Activated T-cell treated with anti-CD3 and anti-CD28 coated beads for 4 hours (primary cell): Measurements from ENCODE around the gene ZDHHC18.
"Not testable (repeated sequence)": the region's sequence is repeated elsewhere in the genome, so short reads cannot be mapped to it uniquely, and the experiment has no call there.

Experiments
- DNase-seq: peaks from one replicate; pipeline ENCODE4 v3.0.0-alpha.2; 2020

ZDHHC18 gene

DNA sequence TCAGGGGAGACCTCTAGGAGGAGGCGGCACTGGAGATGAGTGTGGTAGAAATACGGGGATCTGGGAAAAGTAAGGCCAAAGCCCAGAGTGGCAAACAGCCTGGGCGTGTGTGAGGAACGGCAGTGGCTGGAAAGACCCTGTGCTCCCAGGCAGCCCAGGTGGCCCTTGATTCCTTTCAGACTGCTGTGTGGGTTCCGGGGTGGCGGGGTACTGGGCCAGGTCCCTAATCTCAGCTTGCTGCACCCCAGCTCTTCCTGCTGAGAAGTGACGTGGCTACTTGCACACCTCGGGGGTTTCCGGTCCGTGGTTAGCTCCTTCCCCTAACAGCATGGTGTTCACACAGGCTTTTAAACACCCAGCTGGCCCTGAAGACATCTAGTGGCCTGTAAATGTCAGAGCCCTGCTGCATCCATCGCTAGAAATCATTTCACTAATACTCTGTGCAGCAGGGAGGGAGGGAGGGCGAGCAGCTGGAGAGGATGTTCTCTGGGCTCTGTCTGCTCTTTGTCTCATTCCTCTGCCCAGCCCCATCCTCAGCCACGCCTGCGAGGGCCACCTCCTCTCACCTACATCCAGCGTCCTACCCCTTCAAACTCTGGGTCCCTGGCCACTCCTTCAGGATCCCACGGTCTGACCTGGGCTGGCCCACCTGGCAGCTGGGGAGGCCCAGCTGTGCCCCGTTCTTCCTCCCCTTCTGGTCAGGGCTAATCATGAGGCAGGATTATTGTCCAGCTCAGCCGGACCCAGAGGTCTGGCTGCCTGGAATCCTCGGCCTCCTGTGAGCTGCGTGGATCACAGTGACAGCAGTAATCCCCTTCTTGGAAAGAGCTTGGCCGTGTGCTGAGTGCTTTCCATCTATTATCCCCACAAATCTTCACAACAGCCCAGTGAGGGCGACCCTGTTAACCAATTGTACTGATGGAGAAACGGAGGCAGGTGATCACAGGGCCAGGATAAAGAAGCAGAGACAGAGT, 7.2 kb downstream of the ZDHHC18 start:
- peak; percentile 76 for DNase-seq

GRCh38 chr1:26837665-26838064, 11.2 kb downstream of the ZDHHC18 start:
- DNase-seq, result not testable (repeated sequence)

DNA sequence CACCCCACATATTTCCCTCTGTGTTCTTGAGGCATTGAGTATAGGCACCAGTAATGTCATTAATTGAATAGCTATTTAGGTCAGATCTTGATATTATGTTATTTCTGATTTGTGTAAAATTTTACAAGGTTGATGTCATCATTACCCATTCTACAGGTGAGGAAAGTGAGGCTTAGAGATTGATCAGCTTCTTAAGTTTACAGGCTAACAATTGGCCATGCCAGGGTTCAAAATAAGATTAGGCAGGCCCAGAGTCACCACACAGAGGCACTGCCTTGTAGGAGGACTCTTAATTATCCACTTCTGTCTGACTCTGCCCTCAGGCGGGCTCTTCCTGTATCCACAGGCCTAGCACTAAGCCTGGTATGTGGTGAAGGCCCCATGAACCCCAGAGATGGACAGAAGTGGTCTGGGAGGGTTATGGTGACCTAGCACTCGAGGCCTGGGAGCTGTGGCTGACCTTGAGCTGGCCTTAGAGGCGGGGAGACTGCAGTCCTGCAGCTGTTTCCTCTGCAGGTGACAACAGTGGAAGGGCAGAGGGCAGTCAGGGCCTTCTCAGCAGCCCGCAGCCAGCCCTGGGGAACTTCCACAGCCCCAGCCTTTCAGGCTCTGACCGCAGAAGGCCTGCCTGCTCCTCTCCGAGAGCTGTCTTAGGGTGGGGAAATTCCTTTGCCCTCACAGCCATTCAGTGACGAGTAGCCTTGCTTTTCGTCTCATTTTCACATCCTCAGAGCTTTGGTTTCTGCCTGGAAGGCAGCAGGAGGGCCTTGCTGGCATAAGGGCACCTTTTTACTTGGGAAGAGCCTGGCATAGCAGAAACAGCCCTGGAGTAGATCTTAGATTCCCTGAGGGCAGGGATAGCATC, 12.2 kb downstream of the ZDHHC18 start:
- peak; percentile 22 for DNase-seq

- DNase-seq, result no peak
These were observed 12.8 kb downstream of the ZDHHC18 start for GRCh38 chr1:26839339-26839722.

DNA sequence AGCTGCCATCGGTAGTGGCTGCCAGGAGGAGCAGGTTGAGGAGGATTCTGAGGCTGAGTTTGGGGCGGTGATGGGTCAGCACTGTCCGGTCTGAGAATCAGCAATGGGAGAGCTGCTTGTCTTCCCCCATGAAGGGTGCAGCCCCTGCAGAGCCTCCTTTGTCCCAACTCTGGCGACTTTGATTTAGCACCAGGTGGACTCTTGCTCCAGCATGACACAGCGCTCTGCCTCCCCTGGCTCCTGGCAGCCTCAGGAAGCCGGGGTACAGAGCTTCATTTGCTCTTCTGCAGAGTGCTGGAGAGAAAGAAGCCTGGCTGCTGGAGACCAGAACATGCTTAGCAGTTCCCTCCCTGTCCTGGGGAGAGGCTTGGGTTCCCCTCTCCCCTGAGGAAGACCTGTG, 13.3 kb downstream of the ZDHHC18 start:
- DNase-seq, result no peak

DNA sequence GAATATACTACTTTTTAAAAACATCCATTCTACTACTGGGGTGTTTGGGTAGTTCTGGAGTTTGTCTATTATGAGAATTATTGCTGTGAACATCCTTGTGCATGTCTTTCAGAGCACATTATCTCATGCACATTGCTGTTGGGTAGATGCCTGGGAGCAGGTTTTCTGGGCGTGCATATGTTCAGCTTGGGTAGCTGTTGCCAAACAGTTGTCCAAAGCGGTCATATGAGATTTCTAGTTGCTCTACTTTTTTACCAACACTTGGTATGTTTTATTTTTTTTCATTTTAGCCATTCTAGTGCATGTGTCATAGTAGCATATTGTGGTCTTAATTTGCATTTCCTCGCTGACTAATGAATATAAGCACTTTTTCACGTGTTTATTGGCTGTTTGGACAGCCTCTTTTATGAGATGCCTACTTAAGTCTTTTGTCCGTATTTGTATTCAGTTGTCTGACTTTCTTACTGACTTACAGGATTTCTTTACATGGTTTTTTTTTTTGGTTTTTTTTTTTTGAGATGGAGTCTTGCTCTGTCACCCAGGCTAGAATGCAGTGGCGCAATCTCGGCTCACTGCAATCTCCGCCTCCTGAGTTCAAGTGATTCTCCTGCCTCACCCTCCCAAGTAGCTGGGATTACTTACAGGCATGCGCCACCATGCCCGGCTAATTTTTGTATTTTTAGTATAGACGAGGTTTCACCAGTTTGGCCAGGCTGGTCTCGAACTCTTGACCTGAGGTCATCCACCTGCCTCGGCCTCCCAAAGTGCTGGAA, 18.1 kb downstream of the ZDHHC18 start:
- no peak for DNase-seq

- DNase-seq, result not testable (repeated sequence)
These were observed 21.3 kb downstream of the ZDHHC18 start for GRCh38 chr1:26847826-26848225.

GRCh38 chr1:26848499-26848898, 22.0 kb downstream of the ZDHHC18 start:
- DNase-seq, result no peak

DNA sequence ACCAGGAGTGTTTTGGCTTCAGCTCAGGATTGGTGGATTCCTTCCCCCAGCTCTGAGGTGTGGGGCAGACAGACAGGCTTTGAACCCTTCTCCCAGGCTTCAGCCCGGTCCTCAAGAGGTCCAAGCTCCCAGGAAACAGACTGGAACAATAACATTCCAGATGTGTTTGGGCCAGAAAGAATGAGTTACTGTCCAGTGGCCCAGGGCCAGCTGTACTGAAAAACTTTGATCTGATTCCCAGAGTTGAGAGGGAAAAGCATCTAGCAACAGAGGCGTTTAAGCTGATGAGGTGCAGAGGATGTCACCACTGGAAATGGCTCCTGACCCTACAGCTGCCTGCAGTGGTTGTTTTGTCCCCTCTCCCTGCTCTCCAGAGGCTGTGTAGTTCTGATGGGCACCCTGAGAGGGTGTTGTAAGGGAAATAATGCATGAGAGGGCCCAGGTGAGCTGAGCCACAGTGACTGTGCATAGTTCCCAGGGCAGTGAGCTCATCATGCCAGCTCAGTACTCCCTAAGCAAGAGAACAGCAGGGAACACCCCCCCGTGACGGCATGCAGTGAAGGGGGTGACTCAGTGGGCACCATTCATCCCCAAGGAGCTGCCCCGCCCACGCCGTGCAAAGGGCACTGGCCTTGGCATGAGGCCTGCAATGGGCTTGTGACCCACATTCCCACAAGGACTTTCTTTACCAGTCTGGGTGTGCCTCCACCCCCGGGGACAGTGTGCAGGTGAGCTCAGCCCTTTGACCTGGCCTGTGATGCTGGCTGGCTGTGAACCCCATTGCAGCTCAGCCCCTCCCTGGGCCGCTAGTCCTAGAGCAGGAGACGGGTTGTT, 22.7 kb downstream of the ZDHHC18 start:
- DNase-seq, result no peak

DNA sequence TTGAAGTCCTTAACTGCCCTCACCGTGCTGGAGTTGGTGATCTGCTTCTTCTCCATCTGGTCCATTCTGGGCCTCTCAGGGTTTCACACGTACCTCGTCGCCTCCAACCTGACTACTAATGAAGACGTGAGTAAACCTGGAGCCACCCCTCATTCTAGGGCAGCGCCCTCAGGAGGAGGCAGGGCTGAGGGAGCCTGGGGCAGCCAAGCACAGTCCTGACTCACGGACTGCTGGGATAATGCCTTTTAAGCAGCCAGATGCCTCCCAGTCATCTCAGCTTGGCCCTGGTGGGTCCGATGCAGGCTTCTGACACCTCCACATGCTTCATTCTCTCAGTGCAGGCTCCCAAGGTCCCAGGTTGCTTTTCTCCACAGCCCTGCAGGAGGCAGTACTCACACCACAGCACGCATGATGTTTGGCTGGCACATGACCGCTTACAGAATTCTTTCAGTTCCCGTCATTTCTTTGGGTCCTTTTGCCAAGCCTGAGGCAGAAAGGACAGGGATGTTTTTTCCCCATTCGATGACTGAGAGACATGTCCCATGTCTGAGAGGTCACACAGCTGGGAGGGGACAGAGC, 24.7 kb downstream of the ZDHHC18 start:
- no peak for DNase-seq

- DNase-seq, result no peak
These were observed 26.2 kb downstream of the ZDHHC18 start for GRCh38 chr1:26852701-26853100.

DNA sequence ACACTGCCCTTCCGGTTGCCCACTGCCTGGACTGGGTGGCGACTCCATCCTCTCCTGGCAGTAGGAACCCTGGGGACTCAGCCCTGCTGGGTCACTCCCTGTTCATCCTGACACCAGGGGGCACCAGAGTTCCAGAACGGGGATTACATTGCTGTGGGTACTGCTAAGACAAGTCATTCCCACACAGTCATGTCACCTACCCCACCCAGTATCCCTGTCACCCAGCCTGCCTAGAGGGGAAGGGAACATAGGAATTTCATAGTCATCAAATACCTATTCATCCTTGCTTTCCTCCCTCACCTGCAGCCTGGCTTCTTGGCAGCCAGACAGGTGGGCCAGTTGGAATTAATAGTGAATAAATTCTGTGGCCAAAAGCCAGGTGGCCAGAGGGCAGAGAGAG, 26.7 kb downstream of the ZDHHC18 start:
- DNase-seq, result peak; percentile 86

GRCh38 chr1:26853600-26853999, 27.1 kb downstream of the ZDHHC18 start:
- DNase-seq, result no peak

GRCh38 chr1:26854906-26855305, 28.4 kb downstream of the ZDHHC18 start:
- DNase-seq, result no peak

GRCh38 chr1:26855636-26856035, 29.1 kb downstream of the ZDHHC18 start:
- no peak for DNase-seq

DNA sequence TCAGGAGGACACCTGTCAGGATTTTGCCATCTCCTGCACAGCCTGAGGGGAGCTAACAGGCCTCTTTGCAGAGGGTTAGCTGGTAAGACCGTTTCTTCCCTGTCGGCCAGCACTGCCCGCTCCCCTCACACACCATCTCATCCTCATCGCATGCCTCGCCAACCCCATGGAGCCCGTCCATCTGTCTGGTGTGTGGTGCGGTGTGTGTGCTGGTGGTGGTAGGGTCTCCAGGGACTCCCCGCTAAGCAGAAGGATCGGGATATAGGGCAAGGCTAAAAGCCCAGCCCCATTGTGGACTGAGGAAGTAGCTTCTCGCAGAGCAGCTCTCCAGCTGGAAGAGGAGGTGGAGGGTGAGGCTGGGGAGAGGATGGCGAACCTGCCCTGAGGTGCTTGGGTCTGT, 29.7 kb downstream of the ZDHHC18 start:
- no peak for DNase-seq

DNA sequence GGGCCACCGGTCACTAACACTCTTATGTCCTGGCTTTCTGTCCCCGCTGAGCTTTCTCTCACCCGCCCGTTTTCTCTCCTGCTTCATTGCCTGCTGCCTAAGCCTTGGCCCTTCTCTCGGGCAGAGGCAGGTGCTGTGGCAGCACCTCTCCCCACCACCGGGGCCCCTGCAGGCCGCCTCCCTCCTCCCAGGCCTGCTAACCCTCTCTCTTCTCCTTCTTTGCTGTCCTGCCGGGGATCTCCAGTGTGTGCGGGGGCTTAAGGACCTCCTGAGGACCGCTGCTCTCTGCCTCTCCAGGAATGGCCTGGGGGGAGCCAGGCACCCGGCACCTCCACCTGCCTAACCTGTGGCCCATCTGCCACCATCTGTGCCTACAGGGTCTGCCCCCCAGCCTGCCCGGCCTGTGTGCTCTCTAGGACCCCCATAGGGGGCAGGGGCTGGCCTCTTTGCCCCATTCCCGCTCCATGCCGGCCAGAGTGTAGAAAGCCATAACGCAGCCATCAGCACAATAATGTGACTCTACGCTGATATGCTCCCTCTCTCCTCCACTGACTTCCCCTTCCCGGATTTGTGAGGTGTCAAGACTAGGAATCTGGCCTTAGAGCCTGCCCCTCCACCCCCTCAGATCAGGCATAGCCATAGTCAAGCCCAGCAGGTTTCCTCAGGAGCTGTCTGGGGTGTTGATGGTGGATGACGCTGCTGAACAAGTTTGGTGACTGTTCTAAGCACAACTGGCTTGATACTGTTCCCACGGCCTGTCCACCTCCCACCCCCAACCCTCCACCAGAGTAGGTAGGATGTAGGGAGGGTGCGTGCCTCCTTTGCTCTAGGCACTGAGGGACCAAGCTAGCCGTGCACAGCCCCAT, 30.3 kb downstream of the ZDHHC18 start:
- no peak for DNase-seq

DNA sequence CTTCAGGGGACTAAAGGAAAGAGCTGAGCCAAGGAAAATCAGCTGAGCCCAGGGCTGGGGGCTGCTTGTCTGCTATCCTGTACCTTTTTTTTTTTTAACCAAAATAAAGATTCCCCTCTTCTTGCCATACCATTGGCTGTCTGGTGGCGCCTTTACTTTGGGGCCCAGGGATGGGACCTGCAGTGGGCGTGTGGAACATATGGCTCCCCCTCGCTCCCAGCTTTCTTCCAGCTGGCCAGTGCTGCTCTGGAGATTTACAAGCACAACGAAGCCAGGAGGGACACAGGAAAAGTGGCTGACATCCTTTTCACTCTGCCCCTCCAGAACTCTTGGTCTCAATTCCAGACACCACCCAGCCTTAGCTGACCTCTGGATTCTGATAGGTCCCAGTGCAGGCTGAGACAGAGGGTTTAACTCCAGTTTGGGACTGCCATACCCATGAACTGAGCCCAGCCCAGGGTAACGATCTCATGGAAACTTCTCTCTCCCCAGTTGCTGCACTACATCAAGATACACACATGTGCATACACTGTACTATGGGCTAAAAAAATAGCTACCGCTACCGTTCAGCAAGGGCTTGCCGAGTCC, 31.1 kb downstream of the ZDHHC18 start:
- no peak for DNase-seq

DNA sequence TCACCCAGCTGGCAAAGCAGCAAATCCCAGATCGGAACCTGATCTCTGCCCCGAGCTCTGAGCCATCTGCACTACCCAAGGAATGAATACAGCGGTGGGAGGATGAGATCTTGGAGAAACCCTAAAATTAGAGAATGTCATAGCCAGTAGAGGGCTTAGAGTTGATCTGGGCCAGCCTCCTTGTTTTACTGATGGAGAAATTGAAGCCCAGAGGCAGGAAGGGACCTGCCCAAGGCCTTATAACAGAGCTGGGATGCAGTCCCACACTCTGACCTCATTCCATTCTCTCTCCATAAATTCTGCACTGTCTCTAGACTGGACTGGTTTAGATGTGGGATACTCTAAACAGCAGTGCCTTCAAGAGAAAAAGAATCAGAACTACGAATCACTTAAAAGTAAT, 31.7 kb downstream of the ZDHHC18 start:
- DNase-seq, result no peak
